Lower leg skin (tissue), 3 donors: ENCODE results near the gene TMUB2.

Source experiments
- CTCF ChIP-seq, 3 donors: fragments of 450-650 bp; IDR thresholded peaks; one replicate each; pipeline ENCODE4 v1.5.1; 2016; ENCODE audit warnings: antibody characterized with exemption in 3 of 3, mild to moderate bottlenecking in 3 of 3, moderate library complexity in 2 of 3
- POLR2A ChIP-seq, 2 donors: fragments of 450-650 bp; IDR thresholded peaks; one replicate each; pipeline ENCODE4 v1.6.1; 2016 to 2017; ENCODE audit warnings: antibody characterized with exemption in 2 of 2, mild to moderate bottlenecking in 1 of 2, moderate library complexity in 1 of 2

GRCh38 chr17:44211281-44212265, 24.8 kb downstream of the TMUB2 start:
- TF ChIP-seq CTCF (IDR thresholded peaks at IDR 0.05) (no peak), POLR2A (IDR thresholded peaks at IDR 0.05) (no peak)
